Measurements from ENCODE around the gene ALPP.
"Not testable (repeated sequence)": the region's sequence is repeated elsewhere in the genome, so short reads cannot be mapped to it uniquely, and the experiment has no call there.

Gene ALPP

GRCh38 chr2:232363784-232364615 is 14.6 kb upstream of the ALPP start:
- no peak for DNase-seq (ENCODE audit: low read depth)

GRCh38 chr2:232364806-232365594 is 13.6 kb upstream of the ALPP start:
- not testable (repeated sequence) for DNase-seq (ENCODE audit: low read depth)

- no peak for DNase-seq (ENCODE audit: low read depth)
These were observed 12.8 kb upstream of the ALPP start for GRCh38 chr2:232365621-232366321.

GRCh38 chr2:232366461-232366860 is 12.1 kb upstream of the ALPP start:
- DNase-seq (ENCODE audit: low read depth) = not testable (repeated sequence)

- no peak for DNase-seq (ENCODE audit: low read depth)
These were observed 11.5 kb upstream of the ALPP start for GRCh38 chr2:232367016-232367415.

GRCh38 chr2:232367591-232368233 is 10.8 kb upstream of the ALPP start:
- no peak for DNase-seq (ENCODE audit: low read depth)

GRCh38 chr2:232368311-232368731 is 10.2 kb upstream of the ALPP start:
- DNase-seq (ENCODE audit: low read depth) = no peak

- DNase-seq (ENCODE audit: low read depth) = no peak
These were observed 9.2 kb upstream of the ALPP start for GRCh38 chr2:232369126-232369951.

- DNase-seq (ENCODE audit: low read depth) = not testable (repeated sequence)
These were observed 8.5 kb upstream of the ALPP start for GRCh38 chr2:232370007-232370406.

- DNase-seq (ENCODE audit: low read depth) = no peak
These were observed 6.0 kb upstream of the ALPP start for GRCh38 chr2:232372231-232373208.

- DNase-seq (ENCODE audit: low read depth) = no peak
These were observed 4.2 kb upstream of the ALPP start for GRCh38 chr2:232374356-232374755.

GRCh38 chr2:232375164-232375563 is 3.4 kb upstream of the ALPP start:
- no peak for DNase-seq (ENCODE audit: low read depth)

GRCh38 chr2:232376260-232376659 is 2.3 kb upstream of the ALPP start:
- DNase-seq (ENCODE audit: low read depth) = no peak

GRCh38 chr2:232376713-232377112 is 1.8 kb upstream of the ALPP start:
- no peak for DNase-seq (ENCODE audit: low read depth)

GRCh38 chr2:232377319-232377718 is 1.2 kb upstream of the ALPP start:
- no peak for DNase-seq (ENCODE audit: low read depth)

- no peak for DNase-seq (ENCODE audit: low read depth)
These were observed 463 bp upstream of the ALPP start for GRCh38 chr2:232377841-232378734.

- not testable (repeated sequence) for DNase-seq (ENCODE audit: low read depth)
These were observed 1.3 kb downstream of the ALPP start for GRCh38 chr2:232379610-232380590.

Measured in activated T-cell treated with anti-CD3 and anti-CD28 coated beads for 1 hour (primary cell).